Glomerular visceral epithelial cell (primary cell): ENCODE measurements around the gene FRYL.
"Not testable (repeated sequence)": the region's sequence is repeated elsewhere in the genome, so short reads cannot be mapped to it uniquely, and the experiment has no call there.

ENCODE experiments used
- DNase-seq: peaks from one replicate; pipeline ENCODE4 v3.0.0-alpha.2; 2016; ENCODE audit errors: extremely low spot score

The FRYL gene

GRCh38 chr4:48746608-48747362, 33.3 kb downstream of the FRYL start:
- DNase-seq = no peak

- not testable (repeated sequence) for DNase-seq
Measured at GRCh38 chr4:48745223-48745622, 34.9 kb downstream of the FRYL start.

- no peak for DNase-seq
Measured at GRCh38 chr4:48742412-48742811, 37.7 kb downstream of the FRYL start.

- peak; percentile 74 for DNase-seq
Measured at GRCh38 chr4:48739560-48740019, 40.5 kb downstream of the FRYL start.

- DNase-seq = no peak
Measured at GRCh38 chr4:48738856-48739255, 41.2 kb downstream of the FRYL start.

- not testable (repeated sequence) for DNase-seq
Measured at GRCh38 chr4:48728906-48729496, 51.1 kb downstream of the FRYL start.

- DNase-seq = no peak
Measured at GRCh38 chr4:48727666-48728459, 52.2 kb downstream of the FRYL start.

- DNase-seq = no peak
Measured at GRCh38 chr4:48725414-48725813, 54.7 kb downstream of the FRYL start.

- DNase-seq = no peak
Measured at GRCh38 chr4:48722509-48723446, 57.3 kb downstream of the FRYL start.

- DNase-seq = no peak
Measured at GRCh38 chr4:48720459-48720858, 59.6 kb downstream of the FRYL start.

GRCh38 chr4:48718818-48719465, 61.1 kb downstream of the FRYL start:
- no peak for DNase-seq

GRCh38 chr4:48716285-48716684, 63.8 kb downstream of the FRYL start:
- DNase-seq = not testable (repeated sequence)

- DNase-seq = no peak
Measured at GRCh38 chr4:48710446-48711209, 69.5 kb downstream of the FRYL start.

- no peak for DNase-seq
Measured at GRCh38 chr4:48709901-48710300, 70.2 kb downstream of the FRYL start.

GRCh38 chr4:48708610-48709009, 71.5 kb downstream of the FRYL start:
- no peak for DNase-seq

GRCh38 chr4:48706736-48707135, 73.3 kb downstream of the FRYL start:
- DNase-seq = peak; percentile 63

- no peak for DNase-seq
Measured at GRCh38 chr4:48705609-48706008, 74.5 kb downstream of the FRYL start.

GRCh38 chr4:48704091-48704802, 75.8 kb downstream of the FRYL start:
- DNase-seq = no peak

GRCh38 chr4:48699475-48699874, 80.6 kb downstream of the FRYL start:
- peak; percentile 62 for DNase-seq
